NCI-H128 (cell line): ENCODE measurements around the gene SNX9.

Source experiments
- DNase-seq: peaks from one replicate; lab custom pipeline; 2025; ENCODE audit not compliant: unreplicated experiment; lab: John Stamatoyannopoulos, UW

The SNX9 gene

GRCh38 chr6:157800420-157801237 lies 22.4 kb upstream of the SNX9 start:
- no peak for DNase-seq

GRCh38 chr6:157804448-157805327 lies 18.4 kb upstream of the SNX9 start:
- no peak for DNase-seq

- DNase-seq = no peak
Observed at GRCh38 chr6:157806131-157806855, 16.8 kb upstream of the SNX9 start.

GRCh38 chr6:157806856-157807215 lies 16.2 kb upstream of the SNX9 start:
- DNase-seq = no peak

GRCh38 chr6:157808405-157808950 lies 14.6 kb upstream of the SNX9 start:
- no peak for DNase-seq

GRCh38 chr6:157809613-157810012 lies 13.4 kb upstream of the SNX9 start:
- DNase-seq = no peak

- no peak for DNase-seq
Observed at GRCh38 chr6:157811137-157811475, 11.9 kb upstream of the SNX9 start.

GRCh38 chr6:157811476-157812173 lies 11.4 kb upstream of the SNX9 start:
- no peak for DNase-seq

GRCh38 chr6:157812425-157813171 lies 10.4 kb upstream of the SNX9 start:
- DNase-seq = no peak

- DNase-seq = no peak
Observed at GRCh38 chr6:157813191-157813590, 9.9 kb upstream of the SNX9 start.

- no peak for DNase-seq
Observed at GRCh38 chr6:157813750-157814455, 9.1 kb upstream of the SNX9 start.

- no peak for DNase-seq
Observed at GRCh38 chr6:157814883-157815282, 8.2 kb upstream of the SNX9 start.

GRCh38 chr6:157821342-157822033 lies 1.6 kb upstream of the SNX9 start:
- no peak for DNase-seq

- DNase-seq = no peak
Observed at GRCh38 chr6:157822245-157823000, 623 bp upstream of the SNX9 start.

- no peak for DNase-seq
Observed at GRCh38 chr6:157823528-157824370, 703 bp downstream of the SNX9 start.

- no peak for DNase-seq
Observed at GRCh38 chr6:157825243-157825904, 2.3 kb downstream of the SNX9 start.
